Measurements from ENCODE around the gene KCNE1.
A peak's percentile ranks its signal among the peaks of the same experiment; 100 is the strongest.

The KCNE1 gene

DNA sequence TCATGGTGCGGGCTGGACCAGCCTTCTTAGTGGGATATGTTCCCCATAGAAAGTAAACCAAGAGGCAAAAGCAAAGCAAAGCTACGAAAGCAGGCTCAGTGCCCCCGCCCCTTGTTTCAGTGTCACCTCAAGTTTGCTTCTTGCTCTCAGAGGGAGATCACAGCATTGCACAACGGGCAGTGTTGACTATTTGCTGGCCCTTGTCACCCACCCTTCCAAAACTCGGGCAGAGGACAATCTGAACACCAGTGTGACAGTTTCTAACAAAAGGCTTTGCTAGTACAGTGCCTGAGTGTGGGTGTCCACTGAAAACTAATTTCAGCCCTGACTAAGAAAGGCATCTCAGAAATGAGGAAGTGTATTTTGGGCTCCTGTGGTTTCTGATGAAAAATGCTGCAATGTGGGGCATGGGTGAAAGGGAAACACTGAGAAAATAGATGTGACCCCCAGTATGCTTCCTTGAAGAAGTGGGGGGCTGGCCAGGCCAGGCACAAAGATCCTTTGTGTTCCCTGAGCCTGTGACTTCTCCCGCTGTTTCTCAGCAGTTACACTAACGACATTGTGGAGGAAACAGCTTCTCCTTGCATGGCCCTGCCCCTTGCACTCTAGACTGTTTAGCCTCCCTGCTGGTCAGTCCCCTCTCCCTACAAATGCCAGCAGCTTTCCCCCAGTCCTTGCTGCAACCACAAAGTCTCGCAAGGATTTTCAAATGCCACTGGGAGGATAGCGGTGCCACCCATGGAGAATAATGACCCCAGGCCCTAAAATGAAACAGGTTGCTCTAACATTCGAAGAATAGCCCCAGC is 33.3 kb upstream of the KCNE1 start:
- no peak overlapping the region for H3K27ac ChIP-seq
- TF ChIP-seq ZFX (IDR thresholded peaks at IDR 0.05; ENCODE audit: borderline replicate concordance) = no peak

DNA sequence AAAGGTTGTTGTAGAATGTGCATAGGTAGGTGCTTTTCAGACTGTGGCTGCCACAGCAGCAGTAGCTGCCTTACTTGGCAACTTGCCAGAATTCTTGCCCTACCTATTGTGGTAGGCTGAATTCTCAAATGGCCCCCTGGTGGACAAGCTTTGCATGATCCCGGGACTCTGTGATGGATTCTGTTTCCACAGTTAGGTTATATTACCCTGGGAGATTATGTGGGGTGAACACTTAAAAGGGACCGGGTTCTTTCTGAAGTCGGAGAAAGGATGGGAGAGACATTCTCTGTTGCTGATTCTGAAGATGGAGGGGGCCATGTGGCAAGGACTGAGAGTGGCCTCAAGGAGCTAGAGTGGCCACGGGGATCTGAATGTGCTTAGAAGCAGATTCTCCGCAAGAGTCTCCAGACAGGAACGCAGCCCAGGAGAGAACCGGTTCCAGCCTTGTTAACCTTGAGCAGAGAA is 32.1 kb upstream of the KCNE1 start:
- TF ChIP-seq, protein P1, sequence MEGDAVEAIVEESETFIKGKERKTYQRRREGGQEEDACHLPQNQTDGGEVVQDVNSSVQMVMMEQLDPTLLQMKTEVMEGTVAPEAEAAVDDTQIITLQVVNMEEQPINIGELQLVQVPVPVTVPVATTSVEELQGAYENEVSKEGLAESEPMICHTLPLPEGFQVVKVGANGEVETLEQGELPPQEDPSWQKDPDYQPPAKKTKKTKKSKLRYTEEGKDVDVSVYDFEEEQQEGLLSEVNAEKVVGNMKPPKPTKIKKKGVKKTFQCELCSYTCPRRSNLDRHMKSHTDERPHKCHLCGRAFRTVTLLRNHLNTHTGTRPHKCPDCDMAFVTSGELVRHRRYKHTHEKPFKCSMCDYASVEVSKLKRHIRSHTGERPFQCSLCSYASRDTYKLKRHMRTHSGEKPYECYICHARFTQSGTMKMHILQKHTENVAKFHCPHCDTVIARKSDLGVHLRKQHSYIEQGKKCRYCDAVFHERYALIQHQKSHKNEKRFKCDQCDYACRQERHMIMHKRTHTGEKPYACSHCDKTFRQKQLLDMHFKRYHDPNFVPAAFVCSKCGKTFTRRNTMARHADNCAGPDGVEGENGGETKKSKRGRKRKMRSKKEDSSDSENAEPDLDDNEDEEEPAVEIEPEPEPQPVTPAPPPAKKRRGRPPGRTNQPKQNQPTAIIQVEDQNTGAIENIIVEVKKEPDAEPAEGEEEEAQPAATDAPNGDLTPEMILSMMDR (IDR thresholded peaks at IDR 0.05) = peak; percentile 75
- no peak for TF ChIP-seq ZFX (IDR thresholded peaks at IDR 0.05; ENCODE audit: borderline replicate concordance)
- no peak overlapping the region for H3K27ac ChIP-seq

DNA sequence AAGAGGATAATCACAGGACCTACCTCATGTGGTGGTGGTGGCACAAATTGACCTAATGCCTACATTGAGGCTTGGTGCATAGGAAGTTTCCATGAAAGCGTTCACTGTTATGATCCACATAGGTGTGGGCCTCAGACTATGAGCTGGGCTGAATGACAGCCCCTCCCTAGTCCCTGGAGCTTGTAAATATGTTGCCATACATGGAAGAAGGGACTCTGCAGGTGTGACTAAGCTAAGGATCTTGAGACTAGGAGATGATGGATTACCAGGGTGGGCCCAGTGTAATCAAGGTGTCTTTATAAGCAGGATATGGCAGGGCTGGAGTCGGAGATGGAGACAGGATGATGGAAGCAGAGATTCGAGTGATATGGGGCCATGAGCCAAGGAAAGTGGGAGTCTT is 31.0 kb upstream of the KCNE1 start:
- TF ChIP-seq, protein P1 (IDR thresholded peaks at IDR 0.05) = no peak
- no peak for TF ChIP-seq ZFX (IDR thresholded peaks at IDR 0.05; ENCODE audit: borderline replicate concordance)
- no peak overlapping the region for H3K27ac ChIP-seq

DNA sequence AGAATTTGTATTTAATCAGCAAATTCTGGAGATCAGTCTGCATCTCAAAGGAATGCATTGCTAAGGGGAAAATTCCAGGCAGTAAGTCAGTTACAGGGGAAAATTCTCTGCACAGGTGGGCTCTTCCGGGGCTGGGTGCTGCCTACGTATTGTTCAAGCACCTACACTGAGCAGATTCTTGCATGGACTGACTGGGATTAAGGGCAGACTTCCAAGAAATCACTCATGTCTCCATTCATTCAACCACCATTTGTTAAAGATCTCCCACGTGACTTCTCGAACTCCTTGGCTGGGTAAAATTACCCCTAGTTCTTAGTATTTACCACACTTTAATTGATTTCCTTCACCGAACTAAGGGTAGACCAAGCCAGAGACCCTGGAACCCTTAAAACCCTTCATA is 28.2 kb upstream of the KCNE1 start:
- TF ChIP-seq, protein P1 (IDR thresholded peaks at IDR 0.05) = no peak
- TF ChIP-seq ZFX (IDR thresholded peaks at IDR 0.05; ENCODE audit: borderline replicate concordance) = no peak
- no peak overlapping the region for H3K27ac ChIP-seq

DNA sequence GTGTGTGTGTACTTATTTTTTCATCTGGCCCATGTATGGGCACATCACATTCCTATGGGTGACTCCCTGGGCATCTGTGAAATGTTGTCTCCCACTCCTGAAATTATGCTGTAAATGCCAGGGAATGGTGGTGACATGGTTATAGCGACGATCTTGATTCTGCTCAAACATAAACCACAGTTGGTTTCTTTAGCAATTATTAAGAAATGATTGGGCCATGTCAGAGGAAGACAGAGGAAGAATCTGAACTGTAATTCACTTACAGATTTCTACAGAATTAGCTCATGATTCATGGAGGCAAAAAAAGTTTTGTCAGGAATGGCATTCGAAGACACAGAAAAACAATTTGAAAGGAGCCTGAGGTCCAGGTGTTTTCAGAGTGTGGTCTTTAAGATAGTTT is 25.8 kb upstream of the KCNE1 start:
- no peak for TF ChIP-seq ZFX (IDR thresholded peaks at IDR 0.05; ENCODE audit: borderline replicate concordance)
- TF ChIP-seq, protein P1 (IDR thresholded peaks at IDR 0.05) = no peak
- no peak overlapping the region for H3K27ac ChIP-seq

DNA sequence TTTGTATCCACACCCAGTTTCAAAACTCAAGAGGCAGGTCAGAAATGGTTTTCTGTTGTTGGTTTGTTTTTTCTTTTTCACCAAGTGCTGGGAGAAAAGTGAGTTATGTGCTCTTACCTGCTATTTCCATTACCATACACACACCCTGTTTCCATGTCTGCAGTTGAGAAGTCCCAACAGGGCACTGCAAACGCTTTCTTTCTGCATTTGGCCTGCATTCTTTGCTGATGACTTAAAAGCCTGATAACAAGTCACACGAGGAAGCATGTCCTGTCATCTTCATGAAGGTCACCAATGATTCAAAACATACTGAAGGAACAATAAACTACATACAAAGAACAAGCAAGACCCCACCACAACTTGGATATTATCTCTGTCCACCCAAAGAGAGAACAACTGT is 24.8 kb upstream of the KCNE1 start:
- H3K27ac ChIP-seq = no peak overlapping the region
- TF ChIP-seq ZFX (IDR thresholded peaks at IDR 0.05; ENCODE audit: borderline replicate concordance) = no peak

DNA sequence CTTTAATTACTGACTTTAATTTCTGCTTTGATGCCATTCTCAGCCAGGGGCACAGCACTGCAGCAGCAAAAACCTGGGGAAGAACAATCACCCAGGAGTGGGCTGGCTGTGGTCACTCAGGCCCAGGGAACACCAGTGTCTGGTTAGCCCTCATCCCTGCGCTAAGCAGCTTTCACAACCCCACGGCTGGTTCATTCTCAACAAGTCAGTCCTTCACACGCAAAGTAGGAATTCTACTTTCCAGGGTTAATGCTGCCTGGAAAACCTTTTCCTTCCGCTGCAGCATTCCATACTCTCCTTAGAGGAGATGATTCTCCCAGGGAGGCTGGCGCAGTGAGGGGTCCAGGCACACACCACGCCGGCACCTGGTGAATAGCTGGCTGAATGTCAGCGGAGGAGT is 24.3 kb upstream of the KCNE1 start:
- TF ChIP-seq, protein P1 (IDR thresholded peaks at IDR 0.05) = no peak
- no peak for TF ChIP-seq ZFX (IDR thresholded peaks at IDR 0.05; ENCODE audit: borderline replicate concordance)
- no peak overlapping the region for H3K27ac ChIP-seq

DNA sequence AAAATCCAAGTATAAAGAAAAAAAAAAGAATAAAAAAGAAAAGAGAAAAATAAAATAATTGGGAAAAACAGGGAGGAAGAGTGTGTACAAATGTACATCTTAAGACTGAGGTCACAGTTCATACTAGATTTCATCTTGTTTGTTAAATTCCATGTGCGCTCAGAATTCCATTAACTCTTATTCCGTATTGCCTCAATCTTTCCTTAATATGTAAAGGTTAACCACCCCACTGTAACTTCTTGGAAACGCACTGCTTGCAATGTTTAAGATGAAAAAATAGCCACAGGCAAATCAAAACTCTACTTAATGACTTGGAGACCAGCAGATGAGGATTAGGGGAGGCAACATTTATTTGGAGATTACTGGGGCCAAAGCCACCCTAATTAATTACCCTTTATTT is 23.9 kb upstream of the KCNE1 start:
- no peak overlapping the region for H3K27ac ChIP-seq
- TF ChIP-seq ZFX (IDR thresholded peaks at IDR 0.05; ENCODE audit: borderline replicate concordance) = no peak
- TF ChIP-seq, protein P1 (IDR thresholded peaks at IDR 0.05) = no peak

Measured in 22Rv1 (cell line).